Neuronal stem cell (in vitro differentiated cells): Measurements from ENCODE around the gene FKBP2.

Experiments used
- DNase-seq: peaks from one replicate; pipeline ENCODE4 v3.0.0-alpha.2; 2013; ENCODE audit warnings: low spot score
- H2AFZ ChIP-seq: one replicate; pipeline ENCODE4 v1.6.1; 2013; ENCODE audit warnings: mild to moderate bottlenecking, low read length, inconsistent platforms
- H2AK5ac ChIP-seq: 2 replicates; pipeline ENCODE4 v1.6.1; 2013; ENCODE audit warnings: low read depth, mild to moderate bottlenecking, inconsistent platforms, low read length, moderate library complexity, mixed read lengths
- H2BK120ac ChIP-seq: 2 replicates; pipeline ENCODE4 v1.6.1; 2013; ENCODE audit warnings: low read depth, mild to moderate bottlenecking, inconsistent platforms, low read length, moderate library complexity, mixed read lengths
- H2BK12ac ChIP-seq: one replicate; pipeline ENCODE4 v1.6.1; 2013; ENCODE audit warnings: low read length, inconsistent platforms
- H2BK15ac ChIP-seq: 2 replicates; pipeline ENCODE4 v1.6.1; 2013; ENCODE audit warnings: mild to moderate bottlenecking, low read length, inconsistent platforms, mixed read lengths
- H2BK5ac ChIP-seq: one replicate; pipeline ENCODE4 v1.6.1; 2013; ENCODE audit warnings: inconsistent platforms, mild to moderate bottlenecking, low read length, moderate library complexity
- H3K14ac ChIP-seq: one replicate; pipeline ENCODE4 v1.6.1; 2013; ENCODE audit warnings: low read length, inconsistent platforms
- H3K18ac ChIP-seq: 2 replicates; pipeline ENCODE4 v1.6.1; 2013; ENCODE audit warnings: low read length, inconsistent platforms
- H3K23ac ChIP-seq: 2 replicates; pipeline ENCODE4 v1.6.1; 2013; ENCODE audit warnings: low read depth, mild to moderate bottlenecking, mixed read lengths, low read length, inconsistent platforms; ENCODE audit not compliant: poor library complexity
- H3K27ac ChIP-seq: replicated peaks from 3 replicates; pipeline ENCODE4 v1.5.1; 2013; ENCODE audit warnings: low read length, inconsistent platforms
- H3K27me3 ChIP-seq, 3 experiments: 2 replicates each; pipeline ENCODE4 v1.6.1; 2013; ENCODE audit warnings: low read length in 3 of 3, mild to moderate bottlenecking in 2 of 3, inconsistent platforms in 1 of 3, low read depth in 1 of 3, mixed read lengths in 1 of 3, moderate library complexity in 1 of 3; ENCODE audit not compliant: control insufficient read depth in 3 of 3, insufficient read depth in 3 of 3
- H3K36me3 ChIP-seq, 2 donors: replicated peaks in 1 of 2; 2 replicates each; pipeline ENCODE4 v1.6.1; 2013; ENCODE audit warnings: low read length in 2 of 2; ENCODE audit not compliant: control insufficient read depth in 2 of 2, insufficient read depth in 2 of 2
- H3K4ac ChIP-seq: 2 replicates; pipeline ENCODE4 v1.6.1; 2013; ENCODE audit warnings: inconsistent platforms, mild to moderate bottlenecking, low read length, moderate library complexity
- H3K4me1 ChIP-seq, 2 donors: 1 replicate in 1 of 2; 2 replicates in 1 of 2; pipeline ENCODE4 v1.6.1; 2013; ENCODE audit warnings: low read length in 2 of 2, low read depth in 1 of 2; ENCODE audit not compliant: control insufficient read depth in 2 of 2, insufficient read depth in 1 of 2
- H3K4me2 ChIP-seq: one replicate; pipeline ENCODE4 v1.6.1; 2013; ENCODE audit warnings: mild to moderate bottlenecking, low read length, inconsistent platforms; ENCODE audit not compliant: insufficient read depth, poor library complexity, severe bottlenecking
- H3K4me3 ChIP-seq, 2 donors: 2 replicates each; pipeline ENCODE4 v1.5.1; 2013; ENCODE audit warnings: low read length in 2 of 2, mild to moderate bottlenecking in 2 of 2, inconsistent platforms in 1 of 2, moderate library complexity in 1 of 2
- H3K79me1 ChIP-seq: one replicate; pipeline ENCODE4 v1.6.1; 2013; ENCODE audit warnings: low read depth, mild to moderate bottlenecking, inconsistent platforms, low read length, moderate library complexity
- H3K9ac ChIP-seq: one replicate; pipeline ENCODE4 v1.6.1; 2013; ENCODE audit warnings: mild to moderate bottlenecking, low read depth, low read length, inconsistent platforms; ENCODE audit not compliant: poor library complexity
- H3K9me3 ChIP-seq, 2 donors: replicated peaks in 1 of 2; 2 replicates each; pipeline versions ENCODE3 to v1.6.1; 2013; ENCODE audit warnings: low read length in 2 of 2, mild to moderate bottlenecking in 2 of 2, inconsistent platforms in 1 of 2, low read depth in 1 of 2, mixed read lengths in 1 of 2, moderate library complexity in 1 of 2; ENCODE audit not compliant: control insufficient read depth in 2 of 2, insufficient read depth in 1 of 2
- H4K8ac ChIP-seq: one replicate; pipeline ENCODE4 v1.6.1; 2013; ENCODE audit warnings: low read depth, mild to moderate bottlenecking, inconsistent platforms, low read length, moderate library complexity
- H4K91ac ChIP-seq: one replicate; pipeline ENCODE4 v1.6.1; 2013; ENCODE audit warnings: low read length, low read depth, mild to moderate bottlenecking, inconsistent platforms; ENCODE audit not compliant: poor library complexity
- WGBS, 2 donors: extraction: QIAGEN DNeasy Blood & Tissue Kit; methylation state at CpG; one replicate each; pipeline ENCODE4 v1.1.7; 2013; ENCODE audit warnings: missing lambda C conversion rate in 2 of 2, mixed read lengths in 1 of 2; ENCODE audit not compliant: insufficient read length in 2 of 2, insufficient replicate concordance in 1 of 2; ENCODE audit errors: extremely low coverage in 2 of 2; 5-methylcytosine and 5-hydroxymethylcytosine counted together

FKBP2 gene

GRCh38 chr11:64231546-64231945, 9.3 kb upstream of the FKBP2 start:
- Histone ChIP-seq H3K9me3 (no peaks in the 10 kb centered on the region), H3K36me3 (peaks cover 0 to 5% of the 10 kb centered on the region in 2 donors), H2BK5ac (no peak overlapping the region), H2BK12ac (no peak overlapping the region), H2BK120ac (no peak overlapping the region), H3K9ac (no peak overlapping the region), H3K4me3 (peak overlapping the region in 1 of 2 donors; percentile 20), H3K23ac (no peak overlapping the region), H3K4me2 (no peak overlapping the region), H3K18ac (no peak overlapping the region), H4K91ac (no peak overlapping the region), H4K8ac (no peak overlapping the region), H2AFZ (no peak overlapping the region), H2BK15ac (no peak overlapping the region), H3K27ac (no peak overlapping the region), H3K4me1 (peaks cover 18% of the 10 kb centered on the region in 2 donors), H2AK5ac (no peak overlapping the region), H3K14ac (no peak overlapping the region), H3K4ac (no peak overlapping the region), H3K79me1 (peaks cover 5% of the 10 kb centered on the region), H3K27me3 (peaks cover 0 to 36% (median 0%) of the 10 kb centered on the region in 3 experiments)
- DNase-seq = no peak
- WGBS, 2 donors = no CpG with 5 or more reads among the region's 7 CpGs

GRCh38 chr11:64232182-64232966, 8.5 kb upstream of the FKBP2 start:
- Histone ChIP-seq H3K23ac (peak overlapping the region; percentile 89), H3K4me1 (peaks cover 10 to 14% of the 10 kb centered on the region in 2 donors), H3K18ac (no peak overlapping the region), H2BK120ac (no peak overlapping the region), H3K4me3 (no peak overlapping the region), H2BK5ac (no peak overlapping the region), H3K36me3 (peaks cover 0 to 5% of the 10 kb centered on the region in 2 donors), H3K27me3 (peaks cover 0 to 36% (median 0%) of the 10 kb centered on the region in 3 experiments), H4K8ac (no peak overlapping the region), H2BK12ac (peak overlapping the region; percentile 63), H3K14ac (peak overlapping the region; percentile 63), H3K9me3 (no peaks in the 10 kb centered on the region), H3K4me2 (no peak overlapping the region), H3K79me1 (peaks cover 5% of the 10 kb centered on the region), H4K91ac (peak overlapping the region; percentile 48), H3K4ac (no peak overlapping the region), H2AFZ (no peak overlapping the region), H2AK5ac (peak overlapping the region; percentile 60), H3K9ac (no peak overlapping the region), H3K27ac (no peak overlapping the region), H2BK15ac (peak overlapping the region; percentile 54)
- no CpG with 5 or more reads among the region's 15 CpGs for WGBS, 2 donors
- DNase-seq = no peak

DNA sequence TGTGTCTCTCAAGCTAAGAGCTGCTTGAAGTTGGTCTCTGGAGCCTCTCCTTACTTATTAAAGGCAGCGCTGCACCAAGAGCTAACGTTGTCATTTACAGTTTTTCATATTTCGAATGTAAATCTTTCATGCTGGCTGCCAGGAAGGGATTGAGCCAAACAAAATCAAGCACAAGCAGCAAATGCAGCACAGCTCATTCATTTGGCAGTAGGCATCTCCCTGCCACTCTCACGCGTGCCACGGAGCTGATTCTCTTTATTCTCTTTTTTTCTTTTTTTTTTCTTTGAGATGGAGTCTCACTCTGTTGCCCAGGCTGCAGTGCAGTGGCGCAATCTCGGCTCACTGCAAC, 8.0 kb upstream of the FKBP2 start:
- Histone ChIP-seq H3K23ac (peak overlapping the region; percentile 89), H2BK15ac (no peak overlapping the region), H3K4me3 (no peak overlapping the region), H3K79me1 (peaks cover 5% of the 10 kb centered on the region), H2BK120ac (no peak overlapping the region), H4K8ac (no peak overlapping the region), H2BK5ac (no peak overlapping the region), H4K91ac (peak overlapping the region; percentile 48), H3K27ac (no peak overlapping the region), H2AFZ (no peak overlapping the region), H3K4ac (no peak overlapping the region), H3K27me3 (peaks cover 0 to 36% (median 0%) of the 10 kb centered on the region in 3 experiments), H3K4me1 (peaks cover 8 to 14% of the 10 kb centered on the region in 2 donors), H3K18ac (no peak overlapping the region), H2BK12ac (no peak overlapping the region), H3K9ac (no peak overlapping the region), H2AK5ac (no peak overlapping the region), H3K36me3 (peaks cover 4 to 5% of the 10 kb centered on the region in 2 donors), H3K14ac (no peak overlapping the region), H3K9me3 (no peaks in the 10 kb centered on the region), H3K4me2 (no peak overlapping the region)
- WGBS, 2 donors = no CpG with 5 or more reads among the region's 8 CpGs
- no peak for DNase-seq

DNA sequence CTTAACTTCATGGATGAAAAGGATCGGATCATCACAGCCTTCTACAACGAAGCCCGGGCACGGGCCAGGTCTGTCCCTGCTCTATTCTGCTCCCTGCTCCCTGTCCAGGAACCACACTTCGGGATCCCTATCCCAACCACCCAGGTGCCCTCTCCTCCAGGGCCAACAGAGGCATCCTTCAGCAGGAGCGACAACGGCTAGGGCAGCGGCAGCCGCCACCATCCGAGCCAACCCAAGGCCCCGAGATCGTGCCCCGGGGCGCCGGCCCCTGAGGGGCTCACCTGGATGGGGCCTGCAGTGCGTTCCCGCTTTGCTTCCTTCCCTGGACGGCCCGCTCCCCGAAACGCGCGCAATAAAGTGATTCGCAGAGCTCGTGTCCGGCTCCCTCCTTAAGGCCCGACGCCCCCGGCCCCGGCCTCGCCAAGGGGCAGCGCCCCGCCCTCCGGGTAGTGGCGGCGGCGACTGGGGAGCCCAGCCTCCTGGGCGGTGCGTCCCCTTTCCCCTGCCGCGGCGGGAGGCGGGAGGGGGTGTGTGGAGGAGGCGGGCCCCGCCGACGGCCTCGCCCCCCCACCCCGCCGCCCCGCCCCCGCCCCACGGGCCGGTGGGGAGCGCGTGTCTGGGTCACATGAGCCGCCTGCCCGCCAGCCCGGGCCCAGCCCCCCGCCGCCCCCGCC, 6.8 kb upstream of the FKBP2 start, which contains the start of gene VEGFB:
VEGFB (plus strand) TSS at position 672 of the 674 bp plus-strand sequence. CDS start 250 bp downstream, outside the sequence.
- peak within 1 kb of the TSS in 1 of 2 donors; percentile 85 for H3K4me3 ChIP-seq

More for the DNA sequence above, 6.8 kb upstream of the FKBP2 start, which contains the start of gene VEGFB:
- Histone ChIP-seq H3K79me1 (peaks cover 5% of the 10 kb centered on the region), H3K23ac (peak within 1 kb of the TSS; percentile 71), H2BK12ac (no peak within 1 kb of the TSS), H2AK5ac (peak within 1 kb of the TSS; percentile 90), H2AFZ (no peak within 1 kb of the TSS), H3K9me3 (no peaks in the 10 kb centered on the region), H2BK5ac (peak within 1 kb of the TSS; percentile 59), H3K4me1 (peaks cover 8 to 14% of the 10 kb centered on the region in 2 donors), H4K8ac (no peak within 1 kb of the TSS), H3K27ac (no peak within 1 kb of the TSS), H2BK15ac (peak within 1 kb of the TSS; percentile 72), H3K27me3 (peaks cover 0 to 36% (median 0%) of the 10 kb centered on the region in 3 experiments), H3K4ac (peak within 1 kb of the TSS; percentile 91), H3K36me3 (peaks cover 5% of the 10 kb centered on the region in 2 donors), H3K14ac (no peak within 1 kb of the TSS), H2BK120ac (peak within 1 kb of the TSS; percentile 38), H4K91ac (no peak within 1 kb of the TSS), H3K18ac (peak within 1 kb of the TSS; percentile 91), H3K9ac (peak within 1 kb of the TSS; percentile 88), H3K4me2 (peak within 1 kb of the TSS; percentile 88)
- no CpG with 5 or more reads among the region's 62 CpGs for WGBS, 2 donors
- DNase-seq = no peak
